ENCODE data around the gene EEFSEC.

The EEFSEC gene

GRCh38 chr3:128174675-128175590, 21.7 kb downstream of the EEFSEC start:
- Histone ChIP-seq H3K9me3 (ENCODE audit: control insufficient read depth in 1 of 2, low read length in 2 of 2) (no peaks in the 10 kb centered on the region), H3K4me3 (ENCODE audit: low read depth in 1 of 2, low read length in 2 of 2) (no peak overlapping the region), H3K27ac (ENCODE audit: low read length) (no peak overlapping the region), H3K27me3 (ENCODE audit: low read depth, low read length) (no peaks in the 10 kb centered on the region), H3K4me1 (ENCODE audit: control insufficient read depth in 1 of 2, insufficient read depth in 2 of 2, low read length in 2 of 2) (peaks cover 9 to 25% of the 10 kb centered on the region in 2 donors), H3K36me3 (ENCODE audit: control insufficient read depth in 1 of 2, insufficient read depth in 2 of 2, low read length in 2 of 2) (no peaks in the 10 kb centered on the region)

- Histone ChIP-seq H3K36me3 (ENCODE audit: control insufficient read depth in 1 of 2, insufficient read depth in 2 of 2, low read length in 2 of 2) (no peaks in the 10 kb centered on the region), H3K4me1 (ENCODE audit: control insufficient read depth in 1 of 2, insufficient read depth in 2 of 2, low read length in 2 of 2) (peaks cover 9 to 25% of the 10 kb centered on the region in 2 donors), H3K4me3 (ENCODE audit: low read depth in 1 of 2, low read length in 2 of 2) (no peak overlapping the region), H3K27ac (ENCODE audit: low read length) (no peak overlapping the region), H3K9me3 (ENCODE audit: control insufficient read depth in 1 of 2, low read length in 2 of 2) (no peaks in the 10 kb centered on the region), H3K27me3 (ENCODE audit: low read depth, low read length) (no peaks in the 10 kb centered on the region)
Measured at GRCh38 chr3:128175768-128176167, 22.5 kb downstream of the EEFSEC start.

GRCh38 chr3:128176276-128176833, 23.1 kb downstream of the EEFSEC start:
- Histone ChIP-seq H3K4me1 (ENCODE audit: control insufficient read depth in 1 of 2, insufficient read depth in 2 of 2, low read length in 2 of 2) (peaks cover 9 to 19% of the 10 kb centered on the region in 2 donors), H3K36me3 (ENCODE audit: control insufficient read depth in 1 of 2, insufficient read depth in 2 of 2, low read length in 2 of 2) (no peaks in the 10 kb centered on the region)

GRCh38 chr3:128177865-128178264, 24.6 kb downstream of the EEFSEC start:
- H3K4me1 ChIP-seq (ENCODE audit: control insufficient read depth in 1 of 2, insufficient read depth in 2 of 2, low read length in 2 of 2) = peaks cover 9 to 18% of the 10 kb centered on the region in 2 donors
- H3K36me3 ChIP-seq (ENCODE audit: control insufficient read depth in 1 of 2, insufficient read depth in 2 of 2, low read length in 2 of 2) = no peaks in the 10 kb centered on the region
- no peaks in the 10 kb centered on the region for H3K9me3 ChIP-seq (ENCODE audit: control insufficient read depth in 1 of 2, low read length in 2 of 2)
- peak overlapping the region in 1 of 2 donors; percentile 27 for H3K4me3 ChIP-seq (ENCODE audit: low read depth in 1 of 2, low read length in 2 of 2)
- H3K27me3 ChIP-seq (ENCODE audit: low read depth, low read length) = no peaks in the 10 kb centered on the region
- no peak overlapping the region for H3K27ac ChIP-seq (ENCODE audit: low read length)

More at GRCh38 chr3:128176276-128176833, 23.1 kb downstream of the EEFSEC start:
- no peak overlapping the region for H3K4me3 ChIP-seq (ENCODE audit: low read depth in 1 of 2, low read length in 2 of 2)
- H3K27me3 ChIP-seq (ENCODE audit: low read depth, low read length) = no peaks in the 10 kb centered on the region
- H3K27ac ChIP-seq (ENCODE audit: low read length) = no peak overlapping the region
- no peaks in the 10 kb centered on the region for H3K9me3 ChIP-seq (ENCODE audit: control insufficient read depth in 1 of 2, low read length in 2 of 2)

GRCh38 chr3:128178782-128179483, 25.7 kb downstream of the EEFSEC start:
- peak overlapping the region; percentile 38 to 40 for H3K4me3 ChIP-seq (ENCODE audit: low read depth in 1 of 2, low read length in 2 of 2)
- H3K4me1 ChIP-seq (ENCODE audit: control insufficient read depth in 1 of 2, insufficient read depth in 2 of 2, low read length in 2 of 2) = peaks cover 9 to 18% of the 10 kb centered on the region in 2 donors
- no peaks in the 10 kb centered on the region for H3K36me3 ChIP-seq (ENCODE audit: control insufficient read depth in 1 of 2, insufficient read depth in 2 of 2, low read length in 2 of 2)
- peak overlapping the region; percentile 2 for H3K27ac ChIP-seq (ENCODE audit: low read length)
- H3K9me3 ChIP-seq (ENCODE audit: control insufficient read depth in 1 of 2, low read length in 2 of 2) = no peaks in the 10 kb centered on the region
- H3K27me3 ChIP-seq (ENCODE audit: low read depth, low read length) = no peaks in the 10 kb centered on the region

- Histone ChIP-seq H3K4me3 (ENCODE audit: low read depth in 1 of 2, low read length in 2 of 2) (peak overlapping the region; percentile 38 to 40), H3K27ac (ENCODE audit: low read length) (no peak overlapping the region), H3K27me3 (ENCODE audit: low read depth, low read length) (no peaks in the 10 kb centered on the region), H3K36me3 (ENCODE audit: control insufficient read depth in 1 of 2, insufficient read depth in 2 of 2, low read length in 2 of 2) (no peaks in the 10 kb centered on the region), H3K9me3 (ENCODE audit: control insufficient read depth in 1 of 2, low read length in 2 of 2) (no peaks in the 10 kb centered on the region), H3K4me1 (ENCODE audit: control insufficient read depth in 1 of 2, insufficient read depth in 2 of 2, low read length in 2 of 2) (peaks cover 6 to 13% of the 10 kb centered on the region in 2 donors)
Measured at GRCh38 chr3:128179484-128179819, 26.2 kb downstream of the EEFSEC start.

GRCh38 chr3:128180436-128180835, 27.2 kb downstream of the EEFSEC start:
- no peaks in the 10 kb centered on the region for H3K36me3 ChIP-seq (ENCODE audit: control insufficient read depth in 1 of 2, insufficient read depth in 2 of 2, low read length in 2 of 2)
- H3K9me3 ChIP-seq (ENCODE audit: control insufficient read depth in 1 of 2, low read length in 2 of 2) = no peaks in the 10 kb centered on the region
- H3K27ac ChIP-seq (ENCODE audit: low read length) = no peak overlapping the region
- H3K4me3 ChIP-seq (ENCODE audit: low read depth in 1 of 2, low read length in 2 of 2) = no peak overlapping the region
- H3K27me3 ChIP-seq (ENCODE audit: low read depth, low read length) = no peaks in the 10 kb centered on the region
- H3K4me1 ChIP-seq (ENCODE audit: control insufficient read depth in 1 of 2, insufficient read depth in 2 of 2, low read length in 2 of 2) = peaks cover 0 to 5% of the 10 kb centered on the region in 2 donors

- H3K4me3 ChIP-seq (ENCODE audit: low read depth in 1 of 2, low read length in 2 of 2) = no peak overlapping the region
- H3K36me3 ChIP-seq (ENCODE audit: control insufficient read depth in 1 of 2, insufficient read depth in 2 of 2, low read length in 2 of 2) = no peaks in the 10 kb centered on the region
- H3K4me1 ChIP-seq (ENCODE audit: control insufficient read depth in 1 of 2, insufficient read depth in 2 of 2, low read length in 2 of 2) = peaks cover 0 to 5% of the 10 kb centered on the region in 2 donors
- no peaks in the 10 kb centered on the region for H3K9me3 ChIP-seq (ENCODE audit: control insufficient read depth in 1 of 2, low read length in 2 of 2)
- H3K27ac ChIP-seq (ENCODE audit: low read length) = no peak overlapping the region
- H3K27me3 ChIP-seq (ENCODE audit: low read depth, low read length) = no peaks in the 10 kb centered on the region
Measured at GRCh38 chr3:128180913-128181312, 27.6 kb downstream of the EEFSEC start.

GRCh38 chr3:128182656-128183055, 29.4 kb downstream of the EEFSEC start:
- peaks cover 0 to 5% of the 10 kb centered on the region in 2 donors for H3K4me1 ChIP-seq (ENCODE audit: control insufficient read depth in 1 of 2, insufficient read depth in 2 of 2, low read length in 2 of 2)
- no peaks in the 10 kb centered on the region for H3K36me3 ChIP-seq (ENCODE audit: control insufficient read depth in 1 of 2, insufficient read depth in 2 of 2, low read length in 2 of 2)
- no peaks in the 10 kb centered on the region for H3K27me3 ChIP-seq (ENCODE audit: low read depth, low read length)
- no peak overlapping the region for H3K4me3 ChIP-seq (ENCODE audit: low read depth in 1 of 2, low read length in 2 of 2)
- H3K9me3 ChIP-seq (ENCODE audit: control insufficient read depth in 1 of 2, low read length in 2 of 2) = no peaks in the 10 kb centered on the region
- no peak overlapping the region for H3K27ac ChIP-seq (ENCODE audit: low read length)

- no peaks in the 10 kb centered on the region for H3K9me3 ChIP-seq (ENCODE audit: control insufficient read depth in 1 of 2, low read length in 2 of 2)
- no peaks in the 10 kb centered on the region for H3K27me3 ChIP-seq (ENCODE audit: low read depth, low read length)
Measured at GRCh38 chr3:128185630-128186447, 32.6 kb downstream of the EEFSEC start.

More at GRCh38 chr3:128185630-128186447, 32.6 kb downstream of the EEFSEC start:
- Histone ChIP-seq H3K4me1 (ENCODE audit: control insufficient read depth in 1 of 2, insufficient read depth in 2 of 2, low read length in 2 of 2) (no peaks in the 10 kb centered on the region), H3K36me3 (ENCODE audit: control insufficient read depth in 1 of 2, insufficient read depth in 2 of 2, low read length in 2 of 2) (no peaks in the 10 kb centered on the region), H3K27ac (ENCODE audit: low read length) (no peak overlapping the region), H3K4me3 (ENCODE audit: low read depth in 1 of 2, low read length in 2 of 2) (no peak overlapping the region)
